B cell (primary cell): ENCODE data around the gene ONECUT1. TPM values are rescaled to one million over a fixed set of nuclear protein-coding genes. Genes with fewer than 3 reads are reported as not detected.
"Not testable (repeated sequence)": the region's sequence is repeated elsewhere in the genome, so short reads cannot be mapped to it uniquely, and the experiment has no call there.

Experiments
- ATAC-seq: fragments of 200-7000 bp; cut with Tn5 transposase; one replicate; pipeline ENCODE4 v1.10.0; 2021; ENCODE audit warnings: low read depth, mild to moderate bottlenecking, moderate number of reproducible peaks, moderate library complexity
- CTCF ChIA-PET: fragments of 350-600 bp; sonication (Branson Sonifier 250); formaldehyde crosslinking; loops from one replicate; lab custom pipeline; 2021; ENCODE audit warnings: antibody characterized with exemption, inconsistent platforms; lab: Charles Lee
- POLR2A ChIA-PET: fragments of 350-600 bp; sonication (Branson Sonifier 250); formaldehyde crosslinking; loops from one replicate; lab custom pipeline; 2021; ENCODE audit warnings: antibody characterized with exemption; lab: Charles Lee
- DNase-seq: peaks from one replicate; pipeline ENCODE4 v3.0.0; 2013
- H2AFZ ChIP-seq: 2 replicates; pipeline ENCODE4 v1.6.1; 2012; ENCODE audit warnings: mild to moderate bottlenecking, low read depth, low read length; ENCODE audit not compliant: insufficient read depth, poor library complexity, severe bottlenecking
- H3K27ac ChIP-seq, 2 donors: 1 replicate in 1 of 2; 2 replicates in 1 of 2; pipeline ENCODE4 v1.5.1; 2012 to 2013; ENCODE audit warnings: low read length in 2 of 2, mild to moderate bottlenecking in 2 of 2, moderate library complexity in 1 of 2
- H3K27me3 ChIP-seq, 4 experiments: fragments of 200-600 bp in 1 of 4; sonication (generic) in 1 of 4; replicated peaks in 1 of 4; 1 replicate in 2 of 4; 2 replicates in 2 of 4; pipeline versions ENCODE4 v1.6.1 to v1.7.0; 2013 to 2016; ENCODE audit warnings: low read length in 3 of 4, mild to moderate bottlenecking in 2 of 4, mixed read lengths in 1 of 4, moderate library complexity in 1 of 4; ENCODE audit not compliant: insufficient read depth in 4 of 4, control insufficient read depth in 3 of 4; ENCODE audit errors: control extremely low read depth in 1 of 4
- H3K36me3 ChIP-seq, 2 experiments: replicated peaks in 1 of 2; 1 replicate in 1 of 2; 2 replicates in 1 of 2; pipeline versions ENCODE4 v1.6.1 to v1.7.1; 2013; ENCODE audit warnings: low read length in 1 of 2; ENCODE audit not compliant: insufficient read depth in 2 of 2, control insufficient read depth in 1 of 2; ENCODE audit errors: control extremely low read depth in 1 of 2, extremely low read depth in 1 of 2
- H3K4me1 ChIP-seq, 2 donors: fragments of 200-600 bp in 1 of 2; sonication (generic) in 1 of 2; 1 replicate in 1 of 2; 2 replicates in 1 of 2; pipeline versions ENCODE4 v1.5.1 to v1.6.1; 2013 to 2017; ENCODE audit warnings: low read length in 2 of 2; ENCODE audit not compliant: control insufficient read depth in 2 of 2, insufficient read depth in 2 of 2
- H3K4me2 ChIP-seq: replicated peaks from 2 replicates; pipeline ENCODE3; 2012; ENCODE audit warnings: mild to moderate bottlenecking, low read depth, low read length; ENCODE audit not compliant: poor library complexity, severe bottlenecking
- H3K4me3 ChIP-seq, 5 experiments: fragments of 200-600 bp in 1 of 5; sonication (generic) in 1 of 5; 1 replicate in 3 of 5; 2 replicates in 2 of 5; pipeline versions ENCODE4 v1.5.1 to v1.7.0; 2011 to 2016; ENCODE audit warnings: low read length in 4 of 5, mild to moderate bottlenecking in 4 of 5, low read depth in 2 of 5, control low read depth in 1 of 5, moderate library complexity in 1 of 5; ENCODE audit not compliant: insufficient read depth in 1 of 5; ENCODE audit errors: control extremely low read depth in 1 of 5, extremely low read depth in 1 of 5
- H3K79me2 ChIP-seq: fragments of 200-600 bp; sonication (generic); one replicate; pipeline ENCODE4 v1.6.0; 2016; ENCODE audit warnings: low read length; ENCODE audit not compliant: control insufficient read depth, insufficient read depth
- H3K9ac ChIP-seq: fragments of 200-600 bp; sonication (generic); 2 replicates; pipeline ENCODE4 v1.6.1; 2017; ENCODE audit warnings: mild to moderate bottlenecking, low read length, moderate library complexity
- H3K9me3 ChIP-seq, 3 donors: one replicate each; pipeline versions ENCODE4 v1.6.1 to v1.7.1; 2013; ENCODE audit warnings: low read length in 2 of 3; ENCODE audit not compliant: control insufficient read depth in 2 of 3, insufficient read depth in 1 of 3; ENCODE audit errors: control extremely low read depth in 1 of 3
- H4K20me1 ChIP-seq: 2 replicates; pipeline ENCODE4 v1.6.0; 2012; ENCODE audit warnings: mild to moderate bottlenecking, low read length; ENCODE audit not compliant: insufficient read depth, control insufficient read depth, poor library complexity, severe bottlenecking
- H3K27ac Mint-ChIP-seq: one replicate; pipeline ENCODE4 v1.8.0; 2021; ENCODE audit warnings: mixed read lengths
- H3K27me3 Mint-ChIP-seq: one replicate; pipeline ENCODE4 v1.8.0; 2021; ENCODE audit warnings: mixed read lengths
- H3K4me1 Mint-ChIP-seq: one replicate; pipeline ENCODE4 v1.8.0; 2021; ENCODE audit warnings: mixed read lengths
- H3K4me3 Mint-ChIP-seq: one replicate; pipeline ENCODE4 v1.8.0; 2021; ENCODE audit warnings: mixed read lengths
- H3K9me3 Mint-ChIP-seq: one replicate; pipeline ENCODE4 v1.8.0; 2022; ENCODE audit warnings: mixed read lengths; ENCODE audit not compliant: insufficient read depth
- CTCF ChIP-seq: fragments of 200-600 bp; IDR thresholded peaks from one replicate; pipeline ENCODE4 v1.8.0; 2022; ENCODE audit warnings: antibody characterized with exemption, mild to moderate bottlenecking
- EZH2 ChIP-seq: IDR thresholded peaks from 2 replicates; pipeline ENCODE4 v1.6.1; 2012; ENCODE audit warnings: borderline replicate concordance, low read depth, mild to moderate bottlenecking, moderate library complexity, low read length; ENCODE audit not compliant: insufficient read depth, poor library complexity, severe bottlenecking
- WGBS: methylation state at CpG from one replicate; pipeline ENCODE4 v1.1.5; 2013; ENCODE audit warnings: missing lambda C conversion rate; ENCODE audit not compliant: insufficient coverage; 5-methylcytosine and 5-hydroxymethylcytosine counted together
- intact Hi-C: fragments of 100-400 bp; cut with micrococcal nuclease; formaldehyde crosslinking; loops from one replicate; pipeline ENCODE4 v1.10.0; 2022
- polyA plus RNA-seq: library from polyadenylated mRNA; depleted of rRNA; stranded (reverse); fragments of >200 nt; gene quantifications from 2 replicates; pipeline ENCODE4 v1.2.3, GENCODE V29; 2012
- total RNA-seq, 2 donors: library from RNA; stranded (reverse); fragments of 120-200 nt in 1 of 2; gene quantifications; 1 replicate in 1 of 2; 2 replicates in 1 of 2; pipeline versions ENCODE4 v1.2.3 to v1.2.4, GENCODE V29; 2013 to 2022

The ONECUT1 gene
- total and polyA plus RNA-seq, 2 donors (not counting 1 experiment from before 2014, with no cell fraction given), result not detected

GRCh38 chr15:52819253-52819652, 29.1 kb upstream of the ONECUT1 start:
- ATAC-seq, result no peak
- Histone ChIP-seq H2AFZ (no peak overlapping the region), H3K4me2 (no peak overlapping the region)

GRCh38 chr15:52815899-52816298, 25.8 kb upstream of the ONECUT1 start:
- H3K79me2 ChIP-seq, H3K4me1 ChIP-seq, intact Hi-C loops, CTCF ChIA-PET, DNase-seq, H3K9ac ChIP-seq, H3K4me3 Mint-ChIP-seq, H3K27ac Mint-ChIP-seq, H4K20me1 ChIP-seq, ATAC-seq, H3K4me3 ChIP-seq, H3K27ac ChIP-seq, H3K4me1 Mint-ChIP-seq, H3K9me3 ChIP-seq, H2AFZ ChIP-seq, POLR2A ChIA-PET, H3K36me3 ChIP-seq, H3K4me2 ChIP-seq, H3K9me3 Mint-ChIP-seq: not testable (repeated sequence)
- H3K27me3 Mint-ChIP-seq, result peaks cover 63% of the 10 kb centered on the region
- peaks cover 0 to 23% (median 3%) of the 10 kb centered on the region in 4 experiments for H3K27me3 ChIP-seq
- no CpG with 5 or more reads among the region's 1 CpG for WGBS

More at GRCh38 chr15:52819253-52819652, 29.1 kb upstream of the ONECUT1 start:
- H3K4me3 Mint-ChIP-seq, result no peak overlapping the region
- CTCF ChIA-PET, result no interaction called here
- no peak for TF ChIP-seq CTCF
- TF ChIP-seq EZH2, result no peak
- H3K4me1 ChIP-seq, result no peaks in the 10 kb centered on the region
- H3K9me3 Mint-ChIP-seq, result peaks cover 6% of the 10 kb centered on the region
- H3K9ac ChIP-seq, result no peak overlapping the region
- WGBS, result 73% methylated on average over 1 of the region's 4 CpGs
- no peaks in the 10 kb centered on the region for H3K36me3 ChIP-seq
- H3K9me3 ChIP-seq, result peaks cover 0 to 2% (median 0%) of the 10 kb centered on the region in 3 donors
- H3K79me2 ChIP-seq, result no peaks in the 10 kb centered on the region
- intact Hi-C loops, result no loop called here
- POLR2A ChIA-PET, result no interaction called here
- peaks cover 0 to 18% (median 2%) of the 10 kb centered on the region in 4 experiments for H3K27me3 ChIP-seq
- DNase-seq, result no peak
- peaks cover 60% of the 10 kb centered on the region for H3K27me3 Mint-ChIP-seq
- no peak overlapping the region for H3K27ac ChIP-seq
- no peak overlapping the region for H3K27ac Mint-ChIP-seq
- no peaks in the 10 kb centered on the region for H3K4me1 Mint-ChIP-seq
- H3K4me3 ChIP-seq, result no peak overlapping the region
- no peaks in the 10 kb centered on the region for H4K20me1 ChIP-seq
